DOHH2 (cell line): Measurements from ENCODE around the gene SSBP3.

ENCODE experiments used
- H3F3A ChIP-seq: fragments of 200-600 bp; sonication (generic), shearing (Covaris generic); 2 replicates; pipeline ENCODE4 v1.6.0; 2016; ENCODE audit warnings: antibody characterized with exemption, mild to moderate bottlenecking; ENCODE audit not compliant: control insufficient read depth, insufficient read depth
- H3K27ac ChIP-seq: fragments of 200-600 bp; sonication (generic); 2 replicates; pipeline ENCODE4 v1.5.1; 2014; ENCODE audit warnings: low read depth, mild to moderate bottlenecking, low read length, moderate library complexity
- H3K27me3 ChIP-seq: fragments of 200-600 bp; sonication (generic); 2 replicates; pipeline ENCODE4 v1.6.1; 2014; ENCODE audit warnings: mild to moderate bottlenecking, low read length, mixed read lengths; ENCODE audit not compliant: control insufficient read depth
- H3K36me3 ChIP-seq: fragments of 200-600 bp; sonication (generic); 2 replicates; pipeline ENCODE4 v1.6.1; 2014; ENCODE audit warnings: mild to moderate bottlenecking, low read length, moderate library complexity, mixed read lengths; ENCODE audit not compliant: control insufficient read depth
- H3K4me1 ChIP-seq: fragments of 200-600 bp; sonication (generic); 2 replicates; pipeline ENCODE4 v1.6.1; 2014; ENCODE audit warnings: mild to moderate bottlenecking, low read length, mixed read lengths; ENCODE audit not compliant: control insufficient read depth
- H3K4me2 ChIP-seq: fragments of 200-600 bp; sonication (generic); 2 replicates; pipeline ENCODE4 v1.6.0; 2014; ENCODE audit warnings: mild to moderate bottlenecking, low read length, moderate library complexity
- H3K4me3 ChIP-seq: fragments of 200-600 bp; sonication (generic); 2 replicates; pipeline ENCODE4 v1.5.1; 2014; ENCODE audit warnings: mild to moderate bottlenecking, low read length, mixed read lengths
- H3K79me2 ChIP-seq: fragments of 200-600 bp; sonication (generic); 2 replicates; pipeline ENCODE4 v1.6.1; 2014; ENCODE audit warnings: mild to moderate bottlenecking, low read length, mixed read lengths; ENCODE audit not compliant: control insufficient read depth
- H3K9me2 ChIP-seq: fragments of 200-600 bp; sonication (generic); replicated peaks from 2 replicates; pipeline ENCODE4 v1.6.1; 2014; ENCODE audit warnings: mild to moderate bottlenecking, low read length, mixed read lengths; ENCODE audit not compliant: control insufficient read depth
- H3K9me3 ChIP-seq: fragments of 200-600 bp; sonication (generic); 2 replicates; pipeline ENCODE4 v1.6.1; 2014; ENCODE audit warnings: antibody characterized with exemption, low read length, mixed read lengths; ENCODE audit not compliant: control insufficient read depth, insufficient read depth
- H4K20me1 ChIP-seq: fragments of 200-600 bp; sonication (generic); 2 replicates; pipeline ENCODE4 v1.6.0; 2014; ENCODE audit warnings: low read depth, mild to moderate bottlenecking, antibody characterized with exemption, low read length, moderate library complexity; ENCODE audit not compliant: control insufficient read depth, insufficient read depth
- CTCF ChIP-seq: fragments of 200-600 bp; sonication (generic); IDR thresholded peaks from one replicate; pipeline ENCODE4 v1.5.1; 2014; ENCODE audit warnings: antibody characterized with exemption, mild to moderate bottlenecking, low read depth, low read length; ENCODE audit not compliant: poor library complexity, severe bottlenecking
- EZH2phosphoT487 ChIP-seq: fragments of 200-600 bp; sonication (generic); IDR thresholded peaks from 2 replicates; pipeline ENCODE4 v1.6.1; 2017; ENCODE audit warnings: borderline replicate concordance, mild to moderate bottlenecking, antibody characterized with exemption, low read length, moderate library complexity, mixed read lengths

The SSBP3 gene

GRCh38 chr1:54403808-54404261 lies 2.4 kb downstream of the SSBP3 start:
- peak overlapping the region; percentile 88 for H3K4me2 ChIP-seq
- no peaks in the 10 kb centered on the region for H3K27me3 ChIP-seq
- peaks cover 7% of the 10 kb centered on the region; the same call in 1 of the 2 replicates for H3F3A ChIP-seq
- H3K36me3 ChIP-seq = peaks cover 28% of the 10 kb centered on the region
- H3K79me2 ChIP-seq = peaks cover 3% of the 10 kb centered on the region; the same call in 1 of the 2 replicates
- no peak for TF ChIP-seq EZH2phosphoT487
- TF ChIP-seq CTCF = no peak
- peaks cover 36% of the 10 kb centered on the region for H3K4me1 ChIP-seq
- no peaks in the 10 kb centered on the region; the same call in 1 of the 2 replicates for H4K20me1 ChIP-seq
- H3K4me3 ChIP-seq = peak overlapping the region; percentile 80
- H3K9me3 ChIP-seq = no peaks in the 10 kb centered on the region
- H3K9me2 ChIP-seq = no peaks in the 10 kb centered on the region
- H3K27ac ChIP-seq = no peak overlapping the region

GRCh38 chr1:54403405-54403804 lies 2.8 kb downstream of the SSBP3 start:
- no peaks in the 10 kb centered on the region for H3K27me3 ChIP-seq
- H3K36me3 ChIP-seq = peaks cover 32% of the 10 kb centered on the region
- no peak overlapping the region for H3K4me2 ChIP-seq
- peaks cover 7% of the 10 kb centered on the region; the same call in 1 of the 2 replicates for H3F3A ChIP-seq
- H3K27ac ChIP-seq = no peak overlapping the region
- no peaks in the 10 kb centered on the region; the same call in 1 of the 2 replicates for H4K20me1 ChIP-seq
- peaks cover 3% of the 10 kb centered on the region; the same call in 1 of the 2 replicates for H3K79me2 ChIP-seq
- peaks cover 31% of the 10 kb centered on the region for H3K4me1 ChIP-seq
- H3K9me3 ChIP-seq = no peaks in the 10 kb centered on the region
- no peak for TF ChIP-seq EZH2phosphoT487
- TF ChIP-seq CTCF = no peak
- no peaks in the 10 kb centered on the region for H3K9me2 ChIP-seq
- H3K4me3 ChIP-seq = no peak overlapping the region

- H3K4me3 ChIP-seq = no peak overlapping the region
- no peak overlapping the region for H3K4me2 ChIP-seq
- no peaks in the 10 kb centered on the region for H3K9me2 ChIP-seq
- TF ChIP-seq EZH2phosphoT487 (no peak), CTCF (no peak)
- peaks cover 3% of the 10 kb centered on the region; the same call in 1 of the 2 replicates for H3K79me2 ChIP-seq
- H3K9me3 ChIP-seq = no peaks in the 10 kb centered on the region
- H4K20me1 ChIP-seq = no peaks in the 10 kb centered on the region; the same call in 1 of the 2 replicates
- H3K27me3 ChIP-seq = no peaks in the 10 kb centered on the region
- H3K27ac ChIP-seq = no peak overlapping the region
- peaks cover 7% of the 10 kb centered on the region; the same call in 1 of the 2 replicates for H3F3A ChIP-seq
- H3K36me3 ChIP-seq = peaks cover 33% of the 10 kb centered on the region
- peaks cover 26% of the 10 kb centered on the region for H3K4me1 ChIP-seq
These were observed 3.3 kb downstream of the SSBP3 start for GRCh38 chr1:54402896-54403295.
